NK-92 (cell line): ENCODE measurements around the gene ARAP1.

Source experiments
- DNase-seq: peaks from one replicate; lab custom pipeline; 2025; ENCODE audit not compliant: unreplicated experiment; lab: John Stamatoyannopoulos, UW

Gene ARAP1

GRCh38 chr11:72685560-72686480, 66.4 kb downstream of the ARAP1 start:
- no peak for DNase-seq

- no peak for DNase-seq
Measured at GRCh38 chr11:72684236-72684912, 67.8 kb downstream of the ARAP1 start.

GRCh38 chr11:72683782-72684200, 68.4 kb downstream of the ARAP1 start:
- DNase-seq, result no peak

GRCh38 chr11:72682858-72683243, 69.4 kb downstream of the ARAP1 start:
- no peak for DNase-seq

DNA sequence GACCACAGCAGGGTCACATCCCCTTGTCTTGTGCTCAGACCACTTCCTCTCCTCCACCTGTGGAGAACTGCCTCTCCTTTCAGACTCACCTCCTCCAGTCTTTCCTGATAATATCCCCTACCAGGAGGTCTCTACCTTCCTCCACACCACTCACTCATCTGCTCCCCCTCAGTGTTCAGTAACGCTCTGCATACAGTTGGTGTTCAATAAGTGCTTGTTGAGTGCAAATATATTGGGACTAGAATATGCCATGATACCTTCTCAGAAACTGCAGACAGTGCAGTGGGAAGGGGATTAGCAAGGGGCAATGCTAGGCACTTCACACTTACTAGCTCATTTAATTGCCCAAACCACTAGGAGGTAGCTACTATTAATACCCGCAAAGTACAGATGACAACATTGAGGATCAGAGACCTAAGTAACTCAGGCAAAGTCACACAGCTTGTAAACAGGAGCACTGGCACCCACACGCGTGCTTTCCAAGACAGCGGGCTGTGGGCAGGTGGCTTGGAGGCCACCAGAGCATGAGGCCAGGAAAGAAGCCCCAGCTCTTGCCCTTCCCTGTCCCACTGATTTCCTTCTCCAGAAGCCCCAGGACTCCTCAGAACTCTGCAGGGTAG, 69.9 kb downstream of the ARAP1 start:
- DNase-seq, result no peak

DNA sequence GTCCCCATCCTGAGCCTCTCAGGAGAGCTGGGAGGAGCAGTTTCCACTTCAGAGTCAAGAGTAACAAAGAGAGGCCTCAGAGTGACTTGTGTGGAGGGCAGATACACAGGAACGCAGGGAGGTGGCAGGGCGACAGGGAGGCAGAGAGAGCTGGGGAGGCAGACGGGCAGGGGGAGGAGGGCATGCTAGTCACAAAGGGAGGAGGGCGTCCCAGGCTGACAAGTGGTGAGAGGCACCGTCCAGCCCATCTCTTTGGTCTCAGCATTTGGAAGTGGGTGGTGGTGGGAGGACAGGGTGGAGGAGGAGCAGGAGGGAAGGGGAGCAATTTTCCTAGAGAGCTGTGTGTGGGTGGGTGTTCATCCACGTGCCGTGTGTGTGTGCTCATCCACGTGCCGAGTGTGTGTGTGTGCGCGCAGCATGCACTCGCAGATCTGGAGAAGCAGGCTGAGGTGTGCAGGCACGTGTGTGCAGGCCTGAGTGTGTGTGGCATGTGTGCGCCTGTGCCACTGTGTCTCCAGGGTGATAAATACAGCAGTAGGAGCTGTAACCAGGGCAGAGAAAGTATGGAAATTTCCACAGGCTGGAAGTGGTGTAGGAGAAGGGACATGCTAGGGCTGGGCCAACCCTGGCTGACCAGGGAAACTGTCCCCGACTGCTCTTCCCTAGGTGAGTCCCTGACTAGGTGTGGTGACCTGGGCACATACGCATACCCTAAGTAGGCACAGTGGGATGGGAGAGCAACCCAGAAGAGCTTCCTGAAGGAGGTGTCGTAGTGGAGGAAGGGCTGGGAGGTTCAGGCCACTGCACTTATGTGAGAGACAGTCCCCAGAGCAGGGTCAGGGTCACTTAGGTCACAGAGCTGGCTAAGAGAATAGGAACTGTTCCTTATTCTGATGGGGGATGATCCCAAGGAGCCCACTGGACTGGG, 70.7 kb downstream of the ARAP1 start:
- DNase-seq, result no peak

DNA sequence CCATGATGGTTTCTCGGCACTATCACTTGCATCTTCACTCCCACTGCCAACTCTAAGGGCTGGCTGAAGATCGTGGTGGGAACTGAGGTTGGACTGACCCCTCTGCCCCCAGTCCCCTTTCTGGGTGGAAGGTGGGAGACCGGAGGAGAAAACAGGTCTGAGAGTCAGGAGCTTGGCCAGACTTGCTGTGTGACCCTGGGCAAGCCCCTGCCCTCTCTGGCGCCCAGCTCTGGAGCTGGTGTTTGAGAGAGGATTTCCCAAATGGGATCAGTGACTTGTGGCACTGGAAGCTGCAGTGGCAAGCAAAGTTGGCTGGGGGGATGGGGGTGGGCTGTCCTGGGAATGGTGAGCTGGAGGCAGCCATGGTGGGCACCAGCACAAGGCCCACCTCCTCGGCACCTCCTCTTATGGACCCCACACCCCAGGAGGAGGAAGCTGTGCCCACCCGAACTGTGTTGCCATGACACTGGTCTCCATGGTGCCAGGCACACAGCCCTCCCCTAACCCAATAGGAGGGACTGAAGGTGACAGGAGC, 71.5 kb downstream of the ARAP1 start:
- no peak for DNase-seq

DNA sequence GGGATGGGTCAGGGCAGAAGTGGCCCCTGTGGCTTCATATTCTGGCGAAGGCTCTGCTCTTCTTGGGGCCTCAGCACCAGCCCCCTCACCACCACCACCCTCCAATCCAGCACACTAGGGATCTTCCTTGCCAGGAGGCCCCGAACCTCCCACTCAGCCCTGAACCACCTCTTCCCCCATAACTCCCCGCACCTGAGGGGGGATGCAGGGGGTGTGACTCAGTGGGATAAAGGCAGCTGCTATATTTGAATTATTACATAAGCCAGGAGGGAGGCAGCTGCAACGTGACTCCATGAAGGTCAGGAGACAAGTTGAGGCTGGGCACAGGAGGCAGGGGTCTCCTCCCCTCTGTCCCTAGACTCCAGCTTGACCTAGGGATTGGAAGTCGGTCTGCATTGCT, 72.3 kb downstream of the ARAP1 start:
- DNase-seq, result no peak

DNA sequence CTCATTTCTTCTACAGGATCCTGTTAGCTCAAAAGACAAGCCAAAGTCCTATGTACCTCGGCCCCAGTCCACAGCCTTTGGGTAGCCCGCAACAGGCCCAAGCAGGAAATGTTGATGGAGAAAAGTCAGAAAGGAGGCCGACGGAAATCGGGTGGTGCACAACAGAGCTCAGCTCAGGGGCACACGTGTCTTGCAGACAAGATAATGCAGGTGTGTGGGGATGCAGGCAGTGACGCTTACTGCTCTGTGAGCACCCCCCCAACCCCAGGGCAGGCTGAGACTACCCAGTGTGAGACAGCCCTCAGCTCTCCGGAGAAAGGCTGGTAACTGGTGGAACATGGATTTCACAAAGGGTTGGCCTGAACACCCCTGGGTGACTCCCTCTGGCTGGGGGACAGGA, 73.7 kb downstream of the ARAP1 start:
- DNase-seq, result no peak

- no peak for DNase-seq
Measured at GRCh38 chr11:72676861-72677341, 75.3 kb downstream of the ARAP1 start.

GRCh38 chr11:72675221-72675620, 77.0 kb downstream of the ARAP1 start:
- DNase-seq, result no peak

GRCh38 chr11:72673943-72674828, 78.0 kb downstream of the ARAP1 start, which contains the start of gene PDE2A:
Gene PDE2A, minus strand, starts transcription at chr11:72674422. Its CDS starts 215 bp downstream, at chr11:72674207.
- no peak for DNase-seq

- DNase-seq, result no peak
Measured at GRCh38 chr11:72673284-72673942, 78.8 kb downstream of the ARAP1 start.

- no peak for DNase-seq
Measured at GRCh38 chr11:72672597-72673238, 79.5 kb downstream of the ARAP1 start.

GRCh38 chr11:72671152-72672099, 80.8 kb downstream of the ARAP1 start:
- no peak for DNase-seq

GRCh38 chr11:72670041-72670440, 82.2 kb downstream of the ARAP1 start:
- no peak for DNase-seq

GRCh38 chr11:72669527-72669926, 82.7 kb downstream of the ARAP1 start:
- no peak for DNase-seq
